Effector memory CD8-positive, alpha-beta T cell (primary cell): ENCODE measurements around the gene TGFB2.

ENCODE experiments used
- ATAC-seq: fragments of 150-1000 bp; cut with Tn5 transposase; replicated peaks from 2 replicates; pipeline ENCODE4 v1.10.0; 2021; ENCODE audit warnings: mild to moderate bottlenecking, moderate library complexity
- DNase-seq, 3 experiments: peaks; one replicate each; pipeline ENCODE4 v3.0.0; 2021
- H3K27ac Mint-ChIP-seq, 2 donors: one replicate each; pipeline ENCODE4 v1.8.0; 2022; ENCODE audit warnings: mild to moderate bottlenecking in 2 of 2, mixed read lengths in 2 of 2, moderate library complexity in 2 of 2
- H3K27me3 Mint-ChIP-seq, 2 donors: one replicate each; pipeline ENCODE4 v1.8.0; 2022; ENCODE audit warnings: mixed read lengths in 2 of 2
- H3K36me3 Mint-ChIP-seq: one replicate; pipeline ENCODE4 v1.8.0; 2022; ENCODE audit warnings: mild to moderate bottlenecking, moderate library complexity, mixed read lengths; ENCODE audit not compliant: insufficient read depth
- H3K4me1 Mint-ChIP-seq, 2 donors: one replicate each; pipeline ENCODE4 v1.8.0; 2022; ENCODE audit warnings: low read depth in 2 of 2, mixed read lengths in 2 of 2
- H3K4me3 Mint-ChIP-seq, 2 donors: one replicate each; pipeline ENCODE4 v1.8.0; 2022; ENCODE audit warnings: mild to moderate bottlenecking in 2 of 2, mixed read lengths in 2 of 2, moderate library complexity in 2 of 2
- H3K9me3 Mint-ChIP-seq, 2 donors: one replicate each; pipeline ENCODE4 v1.8.0; 2022; ENCODE audit warnings: mixed read lengths in 2 of 2

TGFB2 gene

DNA sequence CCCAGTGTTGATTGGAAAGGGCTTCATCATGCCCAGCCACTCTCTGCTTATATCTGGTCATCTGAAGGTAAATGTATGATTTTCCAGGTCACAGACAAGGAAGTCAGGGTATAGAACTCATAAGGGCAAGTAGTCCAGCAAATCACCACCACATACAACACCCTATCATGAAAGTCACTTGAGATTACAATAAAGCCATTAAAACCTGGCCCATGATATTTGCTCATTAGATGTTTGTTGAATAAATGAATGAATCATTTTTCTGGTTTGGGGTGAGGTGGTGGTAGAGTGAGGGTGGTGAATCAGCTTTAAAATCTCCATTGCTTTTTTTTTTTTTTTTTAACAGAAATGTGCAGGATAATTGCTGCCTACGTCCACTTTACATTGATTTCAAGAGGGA, 91.9 kb downstream of the TGFB2 start:
- H3K9me3 Mint-ChIP-seq = no peaks in the 10 kb centered on the region
- H3K27ac Mint-ChIP-seq = no peak overlapping the region
- ATAC-seq (no peak), DNase-seq (no peak)
- H3K4me3 Mint-ChIP-seq = no peak overlapping the region
- H3K4me1 Mint-ChIP-seq = no peaks in the 10 kb centered on the region
- no peaks in the 10 kb centered on the region for H3K27me3 Mint-ChIP-seq
- no peaks in the 10 kb centered on the region for H3K36me3 Mint-ChIP-seq

GRCh38 chr1:218439541-218440295, 94.6 kb downstream of the TGFB2 start:
- H3K4me3 Mint-ChIP-seq = no peak overlapping the region
- no peaks in the 10 kb centered on the region for H3K27me3 Mint-ChIP-seq
- H3K4me1 Mint-ChIP-seq = no peaks in the 10 kb centered on the region
- DNase-seq (no peak), ATAC-seq (no peak)
- H3K9me3 Mint-ChIP-seq = no peaks in the 10 kb centered on the region
- no peak overlapping the region for H3K27ac Mint-ChIP-seq
- H3K36me3 Mint-ChIP-seq = no peaks in the 10 kb centered on the region

GRCh38 chr1:218443255-218443654, 98.1 kb downstream of the TGFB2 start:
- no peak overlapping the region for H3K27ac Mint-ChIP-seq
- no peaks in the 10 kb centered on the region for H3K36me3 Mint-ChIP-seq
- no peak for ATAC-seq
- peaks cover 0 to 1% of the 10 kb centered on the region in 2 donors for H3K27me3 Mint-ChIP-seq
- no peak overlapping the region for H3K4me3 Mint-ChIP-seq
- no peak for DNase-seq
- no peaks in the 10 kb centered on the region for H3K9me3 Mint-ChIP-seq
- H3K4me1 Mint-ChIP-seq = no peaks in the 10 kb centered on the region

DNA sequence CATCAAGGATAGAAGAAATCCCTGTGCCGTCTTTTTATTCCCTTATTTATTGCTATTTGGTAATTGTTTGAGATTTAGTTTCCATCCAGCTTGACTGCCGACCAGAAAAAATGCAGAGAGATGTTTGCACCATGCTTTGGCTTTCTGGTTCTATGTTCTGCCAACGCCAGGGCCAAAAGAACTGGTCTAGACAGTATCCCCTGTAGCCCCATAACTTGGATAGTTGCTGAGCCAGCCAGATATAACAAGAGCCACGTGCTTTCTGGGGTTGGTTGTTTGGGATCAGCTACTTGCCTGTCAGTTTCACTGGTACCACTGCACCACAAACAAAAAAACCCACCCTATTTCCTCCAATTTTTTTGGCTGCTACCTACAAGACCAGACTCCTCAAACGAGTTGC, 99.0 kb downstream of the TGFB2 start:
- H3K27ac Mint-ChIP-seq = no peak overlapping the region
- H3K4me3 Mint-ChIP-seq = no peak overlapping the region
- H3K9me3 Mint-ChIP-seq = no peaks in the 10 kb centered on the region
- no peak for DNase-seq
- no peak for ATAC-seq
- no peaks in the 10 kb centered on the region for H3K36me3 Mint-ChIP-seq
- no peaks in the 10 kb centered on the region for H3K4me1 Mint-ChIP-seq
- H3K27me3 Mint-ChIP-seq = peaks cover 0 to 9% of the 10 kb centered on the region in 2 donors

DNA sequence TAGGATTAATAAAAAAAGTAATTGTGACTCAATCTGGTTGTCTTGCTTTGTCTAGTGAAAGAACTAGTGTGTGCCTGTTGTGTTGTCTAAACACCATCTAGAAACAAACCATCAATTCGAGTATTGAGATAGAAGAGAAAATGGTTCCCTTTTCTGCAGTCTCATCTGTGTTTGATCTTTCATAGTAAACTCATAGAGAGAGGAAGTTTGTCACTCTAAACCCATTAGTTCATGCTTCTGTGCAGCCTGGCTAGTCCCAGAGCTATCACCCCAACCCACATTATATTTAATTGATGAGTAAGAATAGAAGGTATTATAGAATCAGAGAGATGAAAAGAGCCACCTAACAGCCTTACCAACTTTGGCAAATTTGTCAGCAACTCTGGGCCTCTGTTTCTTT, 99.5 kb downstream of the TGFB2 start:
- Mint-ChIP-seq H3K36me3 (no peaks in the 10 kb centered on the region), H3K27ac (no peak overlapping the region), H3K4me1 (no peaks in the 10 kb centered on the region), H3K9me3 (no peaks in the 10 kb centered on the region), H3K27me3 (peaks cover 0 to 9% of the 10 kb centered on the region in 2 donors), H3K4me3 (no peak overlapping the region)
- ATAC-seq = no peak
- DNase-seq = no peak

GRCh38 chr1:218447010-218447689, 102.0 kb downstream of the TGFB2 start:
- DNase-seq = no peak
- no peak for ATAC-seq
- Mint-ChIP-seq H3K4me3 (no peak overlapping the region), H3K9me3 (no peaks in the 10 kb centered on the region), H3K4me1 (no peaks in the 10 kb centered on the region), H3K27me3 (peaks cover 0 to 9% of the 10 kb centered on the region in 2 donors), H3K27ac (no peak overlapping the region), H3K36me3 (no peaks in the 10 kb centered on the region)

GRCh38 chr1:218451415-218451814, 106.3 kb downstream of the TGFB2 start:
- Mint-ChIP-seq H3K36me3 (no peaks in the 10 kb centered on the region), H3K9me3 (no peaks in the 10 kb centered on the region), H3K4me3 (no peak overlapping the region), H3K27ac (no peak overlapping the region), H3K27me3 (peaks cover 0 to 9% of the 10 kb centered on the region in 2 donors), H3K4me1 (no peaks in the 10 kb centered on the region)
- no peak for ATAC-seq
- no peak for DNase-seq

DNA sequence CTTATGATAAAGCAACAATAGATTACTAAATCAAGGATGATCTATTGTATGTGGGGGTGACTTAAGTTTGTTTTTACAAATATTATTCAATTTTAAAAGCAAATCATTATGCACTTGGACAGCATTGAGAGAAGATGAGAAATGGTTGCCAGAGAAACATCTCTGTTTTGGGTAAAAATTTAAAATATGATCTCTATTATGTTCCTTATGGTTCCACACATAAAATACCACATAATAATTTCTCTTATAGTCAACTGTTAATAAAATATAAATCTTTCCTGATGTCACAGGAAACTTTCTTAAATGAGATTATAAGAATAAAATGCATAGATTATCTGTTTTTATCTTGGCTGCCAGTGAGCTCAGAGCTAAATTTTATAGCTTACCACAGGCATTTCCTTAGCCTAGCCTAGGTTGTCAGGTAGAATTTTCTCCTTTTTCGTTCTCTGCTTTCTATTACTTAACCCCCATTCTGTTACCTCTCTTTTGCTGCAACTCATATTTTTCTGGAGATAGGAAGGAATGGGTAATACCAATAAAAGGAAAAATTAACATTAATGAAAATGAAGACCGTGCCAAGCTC, 109.7 kb downstream of the TGFB2 start:
- Mint-ChIP-seq H3K4me1 (no peaks in the 10 kb centered on the region), H3K27ac (no peak overlapping the region), H3K4me3 (no peak overlapping the region), H3K9me3 (no peaks in the 10 kb centered on the region), H3K36me3 (no peaks in the 10 kb centered on the region), H3K27me3 (no peaks in the 10 kb centered on the region)
- DNase-seq (no peak), ATAC-seq (no peak)

GRCh38 chr1:218456444-218456843, 111.3 kb downstream of the TGFB2 start:
- H3K27me3 Mint-ChIP-seq = no peaks in the 10 kb centered on the region
- H3K4me1 Mint-ChIP-seq = no peaks in the 10 kb centered on the region
- no peaks in the 10 kb centered on the region for H3K9me3 Mint-ChIP-seq
- H3K36me3 Mint-ChIP-seq = no peaks in the 10 kb centered on the region
- no peak for ATAC-seq
- H3K27ac Mint-ChIP-seq = no peak overlapping the region
- DNase-seq = no peak
- H3K4me3 Mint-ChIP-seq = no peak overlapping the region

DNA sequence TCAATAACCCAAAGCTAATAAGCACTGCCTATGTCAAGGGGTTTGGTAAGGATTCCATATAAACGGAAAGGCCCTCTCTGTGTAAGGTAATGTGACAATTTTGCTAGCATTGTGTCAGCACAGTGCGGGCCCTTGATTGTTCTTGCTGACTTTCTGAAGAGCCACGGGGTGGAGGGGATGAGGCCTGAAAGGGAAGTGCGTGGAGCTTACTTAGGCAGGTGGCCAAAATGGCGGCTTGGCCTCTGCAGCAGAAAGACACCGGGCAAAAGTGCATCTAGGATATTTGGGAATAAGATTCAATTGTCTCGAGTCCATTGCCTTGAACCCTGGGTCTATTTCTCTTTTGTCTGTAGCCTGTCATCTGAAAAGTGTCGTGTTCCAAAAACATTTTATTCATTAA, 114.3 kb downstream of the TGFB2 start:
- Mint-ChIP-seq H3K4me3 (no peak overlapping the region), H3K4me1 (no peaks in the 10 kb centered on the region), H3K36me3 (no peaks in the 10 kb centered on the region), H3K27me3 (no peaks in the 10 kb centered on the region), H3K27ac (no peak overlapping the region), H3K9me3 (no peaks in the 10 kb centered on the region)
- no peak for DNase-seq
- ATAC-seq = no peak

DNA sequence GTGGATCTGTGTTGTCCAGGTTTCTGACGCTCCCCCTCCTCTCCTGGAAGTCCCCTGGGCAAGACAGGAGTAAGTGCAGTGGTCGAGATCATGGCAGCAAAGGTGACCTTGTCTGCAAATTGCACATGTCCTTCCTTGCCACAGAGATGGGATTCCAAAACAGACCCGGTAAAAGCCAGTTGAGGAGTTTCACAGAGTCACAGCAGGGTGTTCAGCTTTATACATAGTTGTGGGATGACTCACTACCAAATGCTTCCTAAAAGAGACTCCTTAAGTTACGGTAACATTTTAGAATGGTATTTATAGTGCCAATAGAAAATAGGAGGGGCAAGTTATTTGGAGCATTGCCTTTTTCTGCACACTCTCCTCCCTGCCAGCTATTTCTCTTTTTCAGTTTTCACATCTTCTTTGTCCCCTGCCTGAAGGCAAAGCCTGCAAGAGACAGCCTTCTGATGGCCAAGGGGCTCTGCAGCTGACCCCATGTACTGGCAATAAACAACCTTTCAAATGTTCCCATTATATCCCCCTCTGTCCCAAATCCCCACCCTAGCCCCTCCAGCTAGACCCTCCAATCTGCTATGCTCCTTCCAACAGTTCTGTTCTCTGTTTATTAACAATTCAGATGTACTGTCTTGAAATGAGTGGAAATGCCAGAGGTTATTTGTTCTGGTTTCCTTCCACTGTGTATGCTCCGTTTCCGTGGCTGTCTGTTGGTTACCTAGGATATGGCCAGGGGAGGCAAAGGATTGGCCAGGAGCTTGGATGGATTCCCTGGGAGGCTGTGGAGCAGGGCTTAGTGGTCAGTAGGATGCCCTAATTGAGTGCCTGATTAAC, 115.0 kb downstream of the TGFB2 start:
- Mint-ChIP-seq H3K36me3 (no peaks in the 10 kb centered on the region), H3K4me3 (no peak overlapping the region), H3K27ac (no peak overlapping the region), H3K27me3 (no peaks in the 10 kb centered on the region), H3K9me3 (no peaks in the 10 kb centered on the region), H3K4me1 (no peaks in the 10 kb centered on the region)
- DNase-seq (no peak), ATAC-seq (no peak)

DNA sequence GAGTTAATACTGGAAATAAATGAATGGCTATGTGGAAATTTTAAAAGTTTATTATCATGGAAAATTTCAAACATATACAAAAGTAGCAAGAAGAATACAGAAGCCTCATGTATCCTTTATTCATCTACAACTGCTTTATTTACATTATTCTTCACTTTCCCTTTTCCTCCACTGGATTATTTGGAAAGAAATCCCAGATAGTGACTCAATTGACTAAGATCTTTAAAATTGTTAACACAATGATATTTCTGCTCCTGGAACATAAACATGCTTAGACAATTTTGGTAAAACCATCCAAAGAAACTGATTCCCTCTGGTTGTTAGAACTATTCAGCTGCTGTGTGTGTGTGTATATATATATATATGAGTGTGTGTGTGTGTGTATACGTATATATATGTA, 116.2 kb downstream of the TGFB2 start:
- no peaks in the 10 kb centered on the region for H3K9me3 Mint-ChIP-seq
- H3K27me3 Mint-ChIP-seq = no peaks in the 10 kb centered on the region
- H3K36me3 Mint-ChIP-seq = no peaks in the 10 kb centered on the region
- H3K4me1 Mint-ChIP-seq = no peaks in the 10 kb centered on the region
- no peak for DNase-seq
- no peak overlapping the region for H3K27ac Mint-ChIP-seq
- no peak overlapping the region for H3K4me3 Mint-ChIP-seq
- no peak for ATAC-seq

DNA sequence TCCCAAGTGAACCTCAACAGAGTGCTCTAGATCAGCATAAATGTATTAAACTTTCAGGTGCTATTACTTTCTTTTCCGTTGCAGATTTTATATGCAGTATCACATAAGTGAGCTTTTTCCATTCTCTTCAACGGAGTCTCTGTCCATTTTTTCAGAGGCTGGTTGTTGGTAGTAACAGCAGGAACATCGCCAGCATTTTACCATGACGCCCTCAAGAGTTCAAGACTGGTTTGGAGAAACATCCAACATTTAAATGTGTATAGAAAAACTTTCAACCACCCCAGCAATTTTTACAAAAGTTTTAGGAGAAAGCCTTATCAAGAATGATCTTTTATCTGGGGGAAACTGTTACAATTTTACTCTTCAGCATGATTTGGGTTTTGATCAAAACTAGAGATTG, 117.0 kb downstream of the TGFB2 start:
- Mint-ChIP-seq H3K36me3 (no peaks in the 10 kb centered on the region), H3K4me3 (no peak overlapping the region), H3K4me1 (no peaks in the 10 kb centered on the region), H3K27ac (no peak overlapping the region), H3K27me3 (no peaks in the 10 kb centered on the region), H3K9me3 (no peaks in the 10 kb centered on the region)
- ATAC-seq (no peak), DNase-seq (no peak)
